Neural cell (in vitro differentiated cells): ENCODE measurements around the gene GAMT. TPM values are rescaled to one million over a fixed set of nuclear protein-coding genes. Genes with fewer than 3 reads are reported as not detected.

Experiments
- H2AFZ ChIP-seq: fragments of 200-600, 300-800 bp; sonication (generic), shearing (Covaris generic); 2 replicates; pipeline ENCODE4 v1.6.0; 2014; ENCODE audit warnings: low read depth, mild to moderate bottlenecking, antibody characterized with exemption, low read length, moderate library complexity
- H3F3A ChIP-seq: fragments of 200-600 bp; shearing (Covaris generic); 2 replicates; pipeline ENCODE4 v1.6.1; 2016; ENCODE audit warnings: mild to moderate bottlenecking, moderate library complexity, mixed read lengths, antibody characterized with exemption, low read length; ENCODE audit not compliant: insufficient read depth, poor library complexity, severe bottlenecking
- H3K27ac ChIP-seq: fragments of 200-600, 300-800 bp; sonication (generic), shearing (Covaris generic); 2 replicates; pipeline ENCODE4 v1.5.1; 2014; ENCODE audit warnings: mild to moderate bottlenecking, low read length, moderate library complexity
- H3K27me3 ChIP-seq: fragments of 300-800, 200-600 bp; sonication (generic), shearing (Covaris generic); 2 replicates; pipeline ENCODE4 v1.6.0; 2014; ENCODE audit warnings: mild to moderate bottlenecking, low read depth, low read length, moderate library complexity; ENCODE audit not compliant: insufficient read depth
- H3K36me3 ChIP-seq: fragments of 300-800, 200-600 bp; sonication (generic), shearing (Covaris generic); 2 replicates; pipeline ENCODE4 v1.5.1; 2014; ENCODE audit warnings: mild to moderate bottlenecking, antibody characterized with exemption, low read length, moderate library complexity; ENCODE audit not compliant: insufficient read depth
- H3K4me2 ChIP-seq: fragments of 300-800, 200-600 bp; sonication (generic), shearing (Covaris generic); 2 replicates; pipeline ENCODE4 v1.6.0; 2014; ENCODE audit warnings: mild to moderate bottlenecking, low read length
- H3K4me3 ChIP-seq: fragments of 300-800, 200-600 bp; sonication (generic), shearing (Covaris generic); 2 replicates; pipeline ENCODE4 v1.5.1; 2014; ENCODE audit warnings: mild to moderate bottlenecking, low read length, moderate library complexity
- H3K79me2 ChIP-seq: fragments of 200-600 bp; shearing (Covaris generic); replicated peaks from 2 replicates; pipeline ENCODE4 v1.6.0; 2014; ENCODE audit warnings: mild to moderate bottlenecking, low read length, moderate library complexity; ENCODE audit not compliant: insufficient read depth
- H3K9ac ChIP-seq: fragments of 300-800, 200-600 bp; sonication (generic), shearing (Covaris generic); 2 replicates; pipeline ENCODE4 v1.6.1; 2016; ENCODE audit warnings: mild to moderate bottlenecking, low read length, mixed read lengths
- H3K9me2 ChIP-seq: fragments of 200-600 bp; shearing (Covaris generic); 2 replicates; pipeline ENCODE4 v1.6.1; 2016; ENCODE audit warnings: mild to moderate bottlenecking, low read length, mixed read lengths; ENCODE audit not compliant: insufficient read depth
- H3K9me3 ChIP-seq: fragments of 200-600, 300-800 bp; sonication (generic), shearing (Covaris generic); 2 replicates; pipeline ENCODE4 v1.6.1; 2016; ENCODE audit warnings: mild to moderate bottlenecking, mixed run types, low read length, moderate library complexity, mixed read lengths
- H4K20me1 ChIP-seq: fragments of 200-600 bp; shearing (Covaris generic); 2 replicates; pipeline ENCODE4 v1.6.1; 2016; ENCODE audit warnings: mild to moderate bottlenecking, mixed run types; ENCODE audit not compliant: insufficient read depth
- CTCF ChIP-seq: fragments of 450-650 bp; IDR thresholded peaks from 2 replicates; pipeline ENCODE4 v1.5.1; 2014; ENCODE audit warnings: antibody characterized with exemption, mild to moderate bottlenecking, moderate library complexity; ENCODE audit not compliant: poor library complexity, severe bottlenecking
- EP300 ChIP-seq: fragments of 450-650 bp; conservative IDR thresholded peaks from 2 replicates; pipeline ENCODE4 v1.6.1; 2014; ENCODE audit warnings: antibody characterized with exemption, mild to moderate bottlenecking, moderate library complexity; ENCODE audit not compliant: poor library complexity, severe bottlenecking
- EZH2 ChIP-seq: fragments of 200-600, 300-800 bp; shearing (Covaris generic), sonication (generic); IDR thresholded peaks from 2 replicates; pipeline ENCODE4 v1.6.1; 2014; ENCODE audit warnings: antibody characterized with exemption, low read length, borderline replicate concordance, mild to moderate bottlenecking; ENCODE audit not compliant: insufficient read depth, poor library complexity, severe bottlenecking
- MXI1 ChIP-seq: fragments of 450-650 bp; conservative IDR thresholded peaks from 2 replicates; pipeline ENCODE4 v1.6.1; 2014; ENCODE audit warnings: antibody characterized with exemption, mild to moderate bottlenecking; ENCODE audit not compliant: poor library complexity, severe bottlenecking
- POLR2AphosphoS5 ChIP-seq: IDR thresholded peaks from 2 replicates; pipeline ENCODE4 v1.6.1; 2012
- RAD21 ChIP-seq: fragments of 450-650 bp; conservative IDR thresholded peaks from 2 replicates; pipeline ENCODE4 v1.6.1; 2014; ENCODE audit warnings: antibody characterized with exemption, mild to moderate bottlenecking, moderate library complexity
- REST ChIP-seq: IDR thresholded peaks from 2 replicates; pipeline ENCODE4 v1.6.1; 2012; ENCODE audit warnings: borderline replicate concordance
- SMC3 ChIP-seq: fragments of 450-650 bp; conservative IDR thresholded peaks from 2 replicates; pipeline ENCODE4 v1.6.1; 2014; ENCODE audit warnings: antibody characterized with exemption, mild to moderate bottlenecking, moderate library complexity; ENCODE audit not compliant: poor library complexity
- TAF1 ChIP-seq: IDR thresholded peaks from 2 replicates; pipeline ENCODE4 v1.6.1; 2012; ENCODE audit warnings: low read depth
- polyA plus RNA-seq: library from polyadenylated mRNA; depleted of rRNA; stranded (reverse); fragments of >200 nt; gene quantifications from 2 replicates; pipeline ENCODE4 v1.2.3, GENCODE V29; 2014

Gene GAMT
- polyA plus RNA-seq, 1 donor from 2014 or later, result 32.5 TPM

- Histone ChIP-seq H3K4me3 (no peak overlapping the region), H3K9me2 (no peaks in the 10 kb centered on the region), H3K27me3 (no peaks in the 10 kb centered on the region), H3K4me2 (no peak overlapping the region), H3F3A (no peaks in the 10 kb centered on the region), H3K27ac (peak overlapping the region; percentile 68), H2AFZ (peak overlapping the region; percentile 37), H4K20me1 (no peaks in the 10 kb centered on the region), H3K9ac (peak overlapping the region; percentile 52), H3K79me2 (peaks cover 5% of the 10 kb centered on the region), H3K36me3 (no peaks in the 10 kb centered on the region), H3K9me3 (no peaks in the 10 kb centered on the region)
- TF ChIP-seq POLR2AphosphoS5 (peak; percentile 6), MXI1 (no peak), TAF1 (no peak), CTCF (no peak), EZH2 (no peak), REST (peak; percentile 46), RAD21 (no peak), EP300 (no peak), SMC3 (no peak)
These were observed 49.9 kb downstream of the GAMT start for GRCh38 chr19:1351381-1351851.

- no peak overlapping the region for H2AFZ ChIP-seq
These were observed 50.5 kb downstream of the GAMT start for GRCh38 chr19:1350867-1351266.

More at GRCh38 chr19:1350867-1351266, 50.5 kb downstream of the GAMT start:
- Histone ChIP-seq H3K36me3 (no peaks in the 10 kb centered on the region), H3K4me3 (no peak overlapping the region), H3K4me2 (no peak overlapping the region), H3K9ac (peak overlapping the region; percentile 52), H4K20me1 (no peaks in the 10 kb centered on the region), H3K27ac (peak overlapping the region; percentile 68), H3K9me2 (no peaks in the 10 kb centered on the region), H3F3A (no peaks in the 10 kb centered on the region), H3K79me2 (peaks cover 3% of the 10 kb centered on the region), H3K27me3 (no peaks in the 10 kb centered on the region), H3K9me3 (no peaks in the 10 kb centered on the region)
- TF ChIP-seq REST (no peak), MXI1 (no peak), SMC3 (no peak), CTCF (no peak), EP300 (no peak), RAD21 (no peak), TAF1 (no peak), POLR2AphosphoS5 (no peak), EZH2 (no peak)
